Putamen (tissue), 1 donor: ENCODE results near the gene QSER1.
"Not testable (repeated sequence)": the region's sequence is repeated elsewhere in the genome, so short reads cannot be mapped to it uniquely, and the experiment has no call there.

Experiments used
- DNase-seq: peaks from one replicate; pipeline ENCODE4 v3.0.0-alpha.2; 2016; ENCODE audit warnings: low spot score

Gene QSER1

DNA sequence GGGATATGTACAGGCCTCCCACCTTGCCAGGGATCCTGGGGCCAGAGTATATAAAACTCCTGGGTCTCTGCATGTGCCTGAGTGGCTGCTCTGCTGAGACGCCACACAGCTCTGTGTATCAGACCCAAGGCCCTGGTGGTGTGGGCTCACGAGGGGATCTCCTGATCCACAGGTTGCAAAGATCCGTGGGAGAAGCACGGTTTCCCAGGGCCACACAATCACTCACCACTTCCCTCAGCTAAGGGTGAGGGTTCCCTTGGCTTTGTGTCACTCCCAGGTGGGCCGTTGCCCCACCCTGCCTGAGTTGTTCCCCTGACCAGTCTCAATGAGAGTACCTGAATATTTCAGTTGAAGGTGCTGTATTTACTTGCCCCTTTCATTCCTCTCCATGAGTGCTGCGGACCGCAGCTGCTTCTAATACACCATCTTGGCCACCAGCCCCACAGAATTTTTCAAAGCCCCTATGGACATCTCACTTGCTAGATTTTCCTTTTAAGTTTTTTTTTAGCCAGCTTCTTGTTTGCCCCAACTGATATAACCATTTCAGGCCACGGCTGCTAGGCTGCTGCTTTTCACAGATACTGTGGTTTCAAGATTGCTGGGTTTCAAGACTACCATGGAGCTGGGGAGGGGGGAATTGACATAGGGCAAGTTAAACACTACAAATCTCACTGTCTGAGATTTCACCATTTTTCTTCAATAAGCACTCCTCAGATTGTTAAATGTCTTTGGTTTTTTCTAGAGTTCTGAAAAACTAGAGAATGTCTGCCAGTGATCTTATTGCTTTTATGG is 109.3 kb downstream of the QSER1 start:
- DNase-seq = no peak

DNA sequence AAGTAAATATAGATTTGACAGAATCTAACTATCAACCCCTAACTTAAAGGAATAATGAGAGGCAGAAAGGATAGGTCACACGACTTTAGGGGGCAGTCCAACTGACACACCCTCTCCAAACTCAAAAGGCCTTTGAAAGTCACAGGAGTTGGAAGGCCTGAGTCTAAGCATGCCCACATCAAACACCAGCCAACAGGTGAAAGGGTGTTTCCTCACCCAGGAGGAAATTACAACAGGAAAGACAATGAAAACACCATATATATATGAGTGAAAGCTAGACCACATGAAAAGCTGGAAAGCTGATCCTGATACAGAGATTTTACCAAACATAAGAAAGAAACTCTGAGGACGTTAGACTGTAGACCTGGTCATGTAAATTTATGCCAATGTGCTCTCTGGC is 112.6 kb downstream of the QSER1 start:
- DNase-seq = no peak

GRCh38 chr11:33006010-33006409 is 113.4 kb downstream of the QSER1 start:
- DNase-seq = no peak

DNA sequence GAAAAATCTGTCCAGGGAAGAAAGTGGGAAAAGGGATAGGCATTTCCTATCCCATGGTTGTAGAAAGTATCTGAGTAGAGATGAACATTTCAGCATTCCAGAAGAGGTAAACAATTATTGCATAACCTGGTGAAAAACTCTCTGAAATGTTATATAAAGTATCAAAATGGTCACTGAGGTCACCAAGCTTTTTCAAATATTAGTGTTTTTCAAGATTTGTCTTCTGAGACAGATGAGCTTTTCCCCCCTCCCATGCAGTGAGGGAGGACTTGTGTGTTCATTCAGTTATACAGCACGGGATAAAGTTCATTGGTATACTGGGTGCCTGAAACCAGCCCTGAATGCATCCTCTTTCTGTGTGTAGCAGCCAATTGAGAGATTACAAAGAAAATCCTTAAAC is 121.1 kb downstream of the QSER1 start:
- DNase-seq = no peak

DNA sequence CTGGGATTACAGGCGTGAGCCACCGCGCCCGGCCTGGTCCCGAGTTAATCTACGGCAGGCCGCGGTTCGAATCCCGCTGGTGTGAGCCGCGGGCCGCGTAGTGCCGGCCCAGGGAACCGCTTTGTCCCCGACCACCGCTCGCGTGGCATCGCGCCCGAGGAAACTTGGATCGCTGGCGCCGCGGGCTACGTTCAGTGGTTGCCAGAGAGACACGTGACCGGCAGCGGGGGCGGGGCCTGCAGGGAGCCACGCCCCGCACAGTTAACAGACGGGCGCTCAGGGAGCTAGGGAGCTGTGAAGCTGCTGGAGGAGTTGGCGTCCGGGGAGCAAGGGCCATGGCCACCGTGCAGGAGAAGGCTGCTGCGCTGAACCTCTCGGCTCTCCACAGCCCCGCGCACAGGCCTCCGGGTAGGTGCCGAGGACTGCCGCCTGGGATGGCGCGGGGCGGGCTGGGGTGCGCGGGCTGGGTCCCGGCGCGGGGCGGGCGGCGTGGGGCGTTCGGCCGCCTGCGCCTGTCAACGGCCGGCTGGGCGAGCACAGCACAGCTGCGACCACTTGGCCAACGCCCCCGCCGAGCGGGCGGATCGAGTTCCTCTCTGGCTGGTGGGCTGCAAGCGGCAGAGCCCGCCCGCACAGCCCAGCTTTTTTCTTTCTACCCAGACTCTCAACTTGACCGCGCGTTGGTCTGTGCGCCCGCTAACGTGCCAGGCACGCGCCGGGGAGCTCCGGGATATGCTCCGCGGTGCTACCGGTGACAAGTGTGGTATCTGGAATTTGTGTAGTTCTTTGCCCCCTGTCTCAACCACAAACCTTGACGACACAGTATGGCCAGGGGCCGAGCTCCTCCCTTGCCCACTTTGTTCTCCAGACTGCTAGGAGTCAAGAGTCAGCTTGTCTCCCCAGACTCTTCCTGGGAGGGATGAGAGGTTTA is 123.3 kb downstream of the QSER1 start, which contains the start of gene DEPDC7:
DEPDC7 (plus strand) TSS at position 258 of the 931 bp plus-strand sequence; CDS start at position 336, 78 bp downstream.
- peak; percentile 88 for DNase-seq

DNA sequence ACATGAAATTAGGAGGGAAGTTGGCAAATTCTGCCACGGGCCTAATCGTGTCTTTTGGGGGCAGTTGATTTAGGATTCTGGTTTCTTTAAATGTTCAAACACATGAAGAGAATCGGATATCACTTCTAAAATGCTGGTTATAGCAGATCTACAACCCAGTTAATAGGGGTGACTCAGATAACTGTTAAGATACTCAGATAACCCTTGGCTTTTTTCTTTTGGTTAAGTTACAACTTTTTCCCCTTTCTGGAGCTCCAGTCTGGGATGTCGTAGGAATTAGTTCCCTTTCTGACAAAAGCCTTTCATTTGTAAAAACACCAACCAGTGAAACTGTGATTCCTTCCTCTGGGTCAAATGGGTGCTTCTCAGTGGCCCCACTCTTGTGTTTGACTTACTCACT is 124.0 kb downstream of the QSER1 start:
- DNase-seq = no peak

DNA sequence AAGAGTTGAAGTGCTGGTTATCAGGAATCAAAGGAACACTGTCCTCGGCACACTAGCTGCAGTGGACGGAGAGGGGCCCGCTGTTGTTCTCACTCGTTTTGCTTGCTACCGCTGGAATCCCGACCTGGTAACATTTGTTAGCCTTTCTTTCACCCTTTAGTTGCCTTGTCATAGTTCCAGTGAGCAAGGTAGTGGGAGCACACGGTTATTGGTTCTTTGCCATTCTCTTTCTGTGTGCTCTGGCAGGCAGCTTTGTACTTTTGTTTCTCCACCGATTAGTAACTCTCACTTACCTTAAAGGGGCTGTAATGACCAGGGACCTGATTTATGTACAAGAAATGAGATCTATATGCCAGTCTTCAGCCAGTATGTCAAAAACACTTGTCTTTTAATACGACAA is 124.9 kb downstream of the QSER1 start:
- no peak for DNase-seq

GRCh38 chr11:33017965-33018364 is 125.4 kb downstream of the QSER1 start:
- no peak for DNase-seq

GRCh38 chr11:33018840-33019239 is 126.2 kb downstream of the QSER1 start:
- no peak for DNase-seq

DNA sequence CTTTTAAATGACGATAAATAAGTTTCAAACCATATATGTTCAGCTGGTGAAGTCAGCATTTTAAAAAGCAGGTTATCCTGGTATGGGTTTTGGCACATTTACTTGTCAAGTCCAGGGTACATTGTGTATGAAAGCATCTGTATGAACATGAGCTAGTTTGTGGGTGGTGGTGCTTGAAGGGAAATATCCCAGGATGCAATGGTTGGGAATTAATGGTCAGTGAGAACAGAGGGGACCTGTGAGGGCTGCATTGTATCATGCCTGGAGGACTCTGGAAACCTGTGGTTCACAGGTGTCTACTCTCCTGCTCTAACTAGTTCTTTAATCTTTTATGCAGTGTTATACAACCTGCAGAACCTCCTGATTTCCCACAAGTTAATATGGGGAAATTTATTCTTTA is 128.9 kb downstream of the QSER1 start:
- no peak for DNase-seq

DNA sequence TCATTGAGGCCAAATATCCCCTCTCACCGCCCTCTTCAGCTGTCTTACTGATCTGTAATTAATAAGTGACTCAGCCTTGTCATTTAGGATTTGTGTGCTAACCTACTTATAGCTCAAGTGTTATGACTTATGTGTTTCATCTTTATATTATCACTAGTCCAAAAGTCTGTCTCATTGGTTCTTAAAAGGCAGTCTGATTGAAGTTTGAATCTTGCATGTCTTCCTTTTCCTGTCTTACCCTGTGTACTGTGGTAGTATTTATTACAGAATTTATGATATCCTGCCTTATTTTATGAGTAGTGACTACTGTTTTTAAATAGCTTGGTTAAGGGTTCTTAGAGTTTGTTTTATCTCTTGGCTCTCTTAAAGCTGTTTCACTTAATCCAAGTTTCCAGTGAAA is 129.3 kb downstream of the QSER1 start:
- DNase-seq = peak; percentile 32

- DNase-seq = no peak
Measured at GRCh38 chr11:33025339-33025722, 132.7 kb downstream of the QSER1 start.

DNA sequence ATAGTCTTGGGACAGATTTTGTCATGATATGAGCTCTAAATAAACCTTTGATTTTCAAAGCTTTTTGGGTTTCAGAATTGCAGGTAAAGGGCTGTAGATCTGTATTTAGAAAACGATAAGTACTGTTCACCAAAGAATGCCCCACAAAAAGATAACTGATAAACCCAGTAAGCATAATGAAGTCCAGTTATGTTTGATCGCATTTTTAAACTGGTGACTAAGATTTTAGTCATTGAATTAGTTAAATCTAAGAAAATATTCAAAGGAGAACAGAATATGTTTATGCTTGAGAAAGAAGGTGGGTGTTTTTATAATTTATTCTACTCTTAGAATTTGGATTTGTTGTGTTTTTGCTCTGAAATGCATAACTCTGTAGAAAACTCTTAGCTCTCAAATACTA is 134.6 kb downstream of the QSER1 start:
- no peak for DNase-seq

GRCh38 chr11:33027846-33028536 is 135.4 kb downstream of the QSER1 start:
- DNase-seq = no peak

DNA sequence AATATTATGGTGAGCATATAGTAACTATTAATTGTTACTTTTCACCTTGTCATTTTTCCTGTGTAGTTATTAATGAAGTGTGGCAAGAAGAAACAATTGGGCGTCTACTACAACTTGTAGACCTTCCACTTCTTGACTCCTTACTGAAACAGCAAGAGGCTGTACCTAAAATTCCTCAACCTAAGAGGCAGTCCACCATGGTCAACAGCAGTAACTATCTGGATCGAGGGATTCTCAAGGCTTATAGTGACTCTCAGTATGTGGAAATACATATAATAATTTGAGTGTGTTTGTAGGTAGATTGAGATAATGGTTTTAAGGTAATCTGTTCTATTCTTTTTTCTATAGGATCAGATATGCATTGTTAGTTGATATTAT is 135.9 kb downstream of the QSER1 start:
- no peak for DNase-seq

DNA sequence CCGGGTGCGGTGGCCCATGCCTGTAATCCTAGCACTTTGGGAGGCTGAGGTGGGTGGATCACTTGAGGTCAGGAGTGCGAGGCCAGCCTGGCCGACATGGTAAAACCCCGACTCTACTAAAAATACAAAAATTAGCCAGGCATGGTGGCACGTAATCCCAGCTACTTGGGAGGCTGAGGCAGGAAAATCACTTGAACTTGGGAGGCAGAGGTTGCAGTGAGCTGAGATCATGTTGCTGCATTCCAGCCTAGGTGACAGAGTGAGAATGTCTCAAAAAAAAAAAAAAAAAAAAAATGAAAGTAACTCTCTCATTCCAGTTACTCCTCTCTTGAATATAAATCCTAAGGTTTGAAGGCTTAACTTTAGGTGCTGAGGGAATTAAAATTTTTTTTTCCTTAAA is 136.6 kb downstream of the QSER1 start:
- not testable (repeated sequence) for DNase-seq
